ENCODE measurements around the gene IL17B.
"Not testable (repeated sequence)": the region's sequence is repeated elsewhere in the genome, so short reads cannot be mapped to it uniquely, and the experiment has no call there.

IL17B gene

GRCh38 chr5:149400304-149400703 is 21.2 kb upstream of the IL17B start:
- DNase-seq (ENCODE audit: low spot score), result no peak

- no peak for DNase-seq (ENCODE audit: low spot score)
Measured at GRCh38 chr5:149399775-149400174, 20.7 kb upstream of the IL17B start.

GRCh38 chr5:149398747-149399266 is 19.7 kb upstream of the IL17B start:
- not testable (repeated sequence) for DNase-seq (ENCODE audit: low spot score)

GRCh38 chr5:149397530-149397929 is 18.4 kb upstream of the IL17B start:
- DNase-seq (ENCODE audit: low spot score), result no peak

- not testable (repeated sequence) for DNase-seq (ENCODE audit: low spot score)
Measured at GRCh38 chr5:149394996-149395395, 15.9 kb upstream of the IL17B start.

- no peak for DNase-seq (ENCODE audit: low spot score)
Measured at GRCh38 chr5:149392718-149393117, 13.6 kb upstream of the IL17B start.

- DNase-seq (ENCODE audit: low spot score), result no peak
Measured at GRCh38 chr5:149391524-149391923, 12.4 kb upstream of the IL17B start.

GRCh38 chr5:149391076-149391475 is 12.0 kb upstream of the IL17B start:
- DNase-seq (ENCODE audit: low spot score), result not testable (repeated sequence)

- DNase-seq (ENCODE audit: low spot score), result no peak
Measured at GRCh38 chr5:149389552-149390495, 10.7 kb upstream of the IL17B start.

GRCh38 chr5:149388498-149389190 is 9.6 kb upstream of the IL17B start:
- DNase-seq (ENCODE audit: low spot score), result no peak

GRCh38 chr5:149387982-149388381 is 8.9 kb upstream of the IL17B start:
- DNase-seq (ENCODE audit: low spot score), result no peak

GRCh38 chr5:149387081-149387631 is 8.1 kb upstream of the IL17B start:
- no peak for DNase-seq (ENCODE audit: low spot score)

- DNase-seq (ENCODE audit: low spot score), result no peak
Measured at GRCh38 chr5:149386166-149386565, 7.1 kb upstream of the IL17B start.

- DNase-seq (ENCODE audit: low spot score), result no peak
Measured at GRCh38 chr5:149383399-149383798, 4.3 kb upstream of the IL17B start.

- no peak for DNase-seq (ENCODE audit: low spot score)
Measured at GRCh38 chr5:149382517-149383220, 3.6 kb upstream of the IL17B start.

GRCh38 chr5:149381986-149382338 is 2.9 kb upstream of the IL17B start:
- peak; percentile 93 for DNase-seq (ENCODE audit: low spot score)

GRCh38 chr5:149381261-149381985 is 2.3 kb upstream of the IL17B start:
- DNase-seq (ENCODE audit: low spot score), result no peak

- DNase-seq (ENCODE audit: low spot score), result peak; percentile 59
Measured at GRCh38 chr5:149380466-149381121, 1.5 kb upstream of the IL17B start.

- DNase-seq (ENCODE audit: low spot score), result no peak
Measured at GRCh38 chr5:149379818-149380374, 804 bp upstream of the IL17B start.

- no peak for DNase-seq (ENCODE audit: low spot score)
Measured at GRCh38 chr5:149378241-149378820, 761 bp downstream of the IL17B start.
